ENCODE results near the gene COL5A2. TPM values are rescaled to one million over a fixed set of nuclear protein-coding genes. Genes with fewer than 3 reads are reported as not detected.

The COL5A2 gene
- total and polyA plus RNA-seq, 4 donors: 3.2 to 83.5 (median 9.1) TPM

DNA sequence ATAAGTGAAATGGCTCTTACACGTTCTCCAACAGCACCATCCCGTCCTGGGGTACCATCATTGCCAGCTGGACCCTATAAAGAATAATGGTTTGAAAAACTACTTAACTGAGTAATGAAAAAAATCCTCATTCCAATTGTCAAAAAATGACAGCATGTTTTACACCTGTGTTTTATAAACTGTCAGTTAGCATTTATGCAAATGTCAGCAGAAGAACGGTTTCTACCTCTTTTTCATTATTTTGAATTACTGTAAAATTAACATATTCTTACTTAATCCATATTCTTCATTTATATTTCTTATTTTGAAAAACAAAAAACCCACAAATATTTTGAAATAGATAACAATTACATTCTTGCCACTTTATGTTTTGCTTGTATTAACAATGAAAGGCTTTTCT, 131.4 kb downstream of the COL5A2 start (continued):
- no peak for TF ChIP-seq ZBTB33 (IDR thresholded peaks at IDR 0.05)
- no peak for TF ChIP-seq RAD21 (IDR thresholded peaks at IDR 0.05)
- TF ChIP-seq EGR1 (IDR thresholded peaks at IDR 0.05; ENCODE audit: low read depth in 2 of 2): no peak

- no peak for DNase-seq (ENCODE audit: low spot score)
- no peak overlapping the region for H3K27ac ChIP-seq (ENCODE audit: low read depth in 1 of 2, low read length in 2 of 2)
- peaks cover 0 to 5% (median 1%) of the 10 kb centered on the region in 4 donors for H3K36me3 ChIP-seq (ENCODE audit: control insufficient read depth in 4 of 4, insufficient read depth in 3 of 4, low read depth in 1 of 4, low read length in 3 of 4)
- H3K4me1 ChIP-seq (ENCODE audit: control insufficient read depth in 4 of 4, insufficient read depth in 4 of 4, low read length in 3 of 4): peaks cover 0 to 2% (median 0%) of the 10 kb centered on the region in 4 donors
- no peaks in the 10 kb centered on the region for H3K27me3 ChIP-seq (ENCODE audit: control insufficient read depth in 4 of 4, insufficient read depth in 4 of 4, low read length in 3 of 4)
- H3K9me3 ChIP-seq (ENCODE audit: control insufficient read depth in 4 of 4, low read length in 3 of 4): no peaks in the 10 kb centered on the region
- H3K9ac ChIP-seq (ENCODE audit: low read depth in 1 of 2, low read length in 2 of 2): no peak overlapping the region
- no peak overlapping the region for H3K4me3 ChIP-seq (ENCODE audit: low read depth in 1 of 3, low read length in 3 of 3)
- 93% methylated on average over 4 of the region's 4 CpGs for WGBS
- peak in 1 of 2 donors; percentile 36 for TF ChIP-seq HNF4A (conservative IDR thresholded peaks at IDR 0.05)
- TF ChIP-seq ZBTB33 (IDR thresholded peaks at IDR 0.05): no peak
Measured at GRCh38 chr2:189047171-189047888, 132.2 kb downstream of the COL5A2 start.

DNA sequence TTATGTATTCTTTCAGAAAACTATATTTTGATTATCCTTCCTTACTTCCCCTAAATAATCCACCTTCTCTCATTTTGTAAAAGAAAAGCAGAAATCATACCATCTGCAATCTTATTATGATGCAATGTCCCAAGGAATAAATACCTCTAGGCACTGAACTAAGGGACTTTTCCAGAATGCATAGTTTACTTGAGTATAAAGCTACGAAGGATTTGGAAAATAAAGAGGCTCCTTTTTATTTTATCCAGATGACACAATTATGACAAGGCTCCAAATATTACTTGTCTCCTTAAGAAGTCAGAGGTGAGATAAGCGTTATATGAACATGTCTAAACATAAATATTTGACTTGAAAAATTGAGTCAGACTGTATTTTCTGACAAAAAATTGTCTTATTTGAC, 133.2 kb downstream of the COL5A2 start:
- Histone ChIP-seq H3K27me3 (ENCODE audit: control insufficient read depth in 4 of 4, insufficient read depth in 4 of 4, low read length in 3 of 4) (no peaks in the 10 kb centered on the region), H3K36me3 (ENCODE audit: control insufficient read depth in 4 of 4, insufficient read depth in 3 of 4, low read depth in 1 of 4, low read length in 3 of 4) (peaks cover 0 to 5% (median 2%) of the 10 kb centered on the region in 4 donors), H3K9me3 (ENCODE audit: control insufficient read depth in 4 of 4, low read length in 3 of 4) (no peaks in the 10 kb centered on the region), H3K4me3 (ENCODE audit: low read depth in 1 of 3, low read length in 3 of 3) (no peak overlapping the region), H3K27ac (ENCODE audit: low read depth in 1 of 2, low read length in 2 of 2) (no peak overlapping the region), H3K4me1 (ENCODE audit: control insufficient read depth in 4 of 4, insufficient read depth in 4 of 4, low read length in 3 of 4) (peaks cover 0 to 2% (median 0%) of the 10 kb centered on the region in 4 donors), H3K9ac (ENCODE audit: low read depth in 1 of 2, low read length in 2 of 2) (no peak overlapping the region)
- 85% methylated on average over 2 of the region's 2 CpGs for WGBS
- DNase-seq (ENCODE audit: low spot score): no peak
- TF ChIP-seq RXRA (IDR thresholded peaks at IDR 0.05): no peak
- TF ChIP-seq GABPA (IDR thresholded peaks at IDR 0.05 in 1 of 2, conservative IDR thresholded peaks at IDR 0.05 in 1 of 2): no peak
- no peak for TF ChIP-seq RAD21 (IDR thresholded peaks at IDR 0.05)
- TF ChIP-seq, protein P1, sequence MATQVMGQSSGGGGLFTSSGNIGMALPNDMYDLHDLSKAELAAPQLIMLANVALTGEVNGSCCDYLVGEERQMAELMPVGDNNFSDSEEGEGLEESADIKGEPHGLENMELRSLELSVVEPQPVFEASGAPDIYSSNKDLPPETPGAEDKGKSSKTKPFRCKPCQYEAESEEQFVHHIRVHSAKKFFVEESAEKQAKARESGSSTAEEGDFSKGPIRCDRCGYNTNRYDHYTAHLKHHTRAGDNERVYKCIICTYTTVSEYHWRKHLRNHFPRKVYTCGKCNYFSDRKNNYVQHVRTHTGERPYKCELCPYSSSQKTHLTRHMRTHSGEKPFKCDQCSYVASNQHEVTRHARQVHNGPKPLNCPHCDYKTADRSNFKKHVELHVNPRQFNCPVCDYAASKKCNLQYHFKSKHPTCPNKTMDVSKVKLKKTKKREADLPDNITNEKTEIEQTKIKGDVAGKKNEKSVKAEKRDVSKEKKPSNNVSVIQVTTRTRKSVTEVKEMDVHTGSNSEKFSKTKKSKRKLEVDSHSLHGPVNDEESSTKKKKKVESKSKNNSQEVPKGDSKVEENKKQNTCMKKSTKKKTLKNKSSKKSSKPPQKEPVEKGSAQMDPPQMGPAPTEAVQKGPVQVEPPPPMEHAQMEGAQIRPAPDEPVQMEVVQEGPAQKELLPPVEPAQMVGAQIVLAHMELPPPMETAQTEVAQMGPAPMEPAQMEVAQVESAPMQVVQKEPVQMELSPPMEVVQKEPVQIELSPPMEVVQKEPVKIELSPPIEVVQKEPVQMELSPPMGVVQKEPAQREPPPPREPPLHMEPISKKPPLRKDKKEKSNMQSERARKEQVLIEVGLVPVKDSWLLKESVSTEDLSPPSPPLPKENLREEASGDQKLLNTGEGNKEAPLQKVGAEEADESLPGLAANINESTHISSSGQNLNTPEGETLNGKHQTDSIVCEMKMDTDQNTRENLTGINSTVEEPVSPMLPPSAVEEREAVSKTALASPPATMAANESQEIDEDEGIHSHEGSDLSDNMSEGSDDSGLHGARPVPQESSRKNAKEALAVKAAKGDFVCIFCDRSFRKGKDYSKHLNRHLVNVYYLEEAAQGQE (IDR thresholded peaks at IDR 0.05): no peak
